Measurements from ENCODE around the gene BEND5.

BEND5 gene

GRCh38 chr1:48726557-48727215 is 50.0 kb downstream of the BEND5 start:
- no peak for ATAC-seq (ENCODE audit: low read depth)
- peaks cover 2% of the 10 kb centered on the region for H3K4me1 Mint-ChIP-seq
- no peaks in the 10 kb centered on the region for H3K9me3 Mint-ChIP-seq
- no peak overlapping the region for H3K4me3 Mint-ChIP-seq
- no peak overlapping the region for H3K27ac Mint-ChIP-seq
- H3K36me3 Mint-ChIP-seq, result peaks cover 10% of the 10 kb centered on the region
- no peak for DNase-seq (ENCODE audit: low spot score in 2 of 2)
- H3K27me3 Mint-ChIP-seq, result no peaks in the 10 kb centered on the region

- ATAC-seq (ENCODE audit: low read depth) (no peak), DNase-seq (ENCODE audit: low spot score in 2 of 2) (no peak)
- Mint-ChIP-seq H3K4me1 (peaks cover 2% of the 10 kb centered on the region), H3K27me3 (no peaks in the 10 kb centered on the region), H3K9me3 (no peaks in the 10 kb centered on the region), H3K27ac (peak overlapping the region; percentile 24), H3K4me3 (no peak overlapping the region), H3K36me3 (peaks cover 10% of the 10 kb centered on the region)
These were observed 50.6 kb downstream of the BEND5 start for GRCh38 chr1:48726139-48726538.

GRCh38 chr1:48725341-48726046 is 51.2 kb downstream of the BEND5 start:
- H3K27ac Mint-ChIP-seq, result peak overlapping the region; percentile 24
- H3K4me3 Mint-ChIP-seq, result no peak overlapping the region
- ATAC-seq (ENCODE audit: low read depth), result no peak
- H3K4me1 Mint-ChIP-seq, result peaks cover 2% of the 10 kb centered on the region
- no peaks in the 10 kb centered on the region for H3K9me3 Mint-ChIP-seq
- H3K27me3 Mint-ChIP-seq, result no peaks in the 10 kb centered on the region
- DNase-seq (ENCODE audit: low spot score in 2 of 2), result no peak
- H3K36me3 Mint-ChIP-seq, result peaks cover 10% of the 10 kb centered on the region

GRCh38 chr1:48720929-48721328 is 55.8 kb downstream of the BEND5 start:
- H3K9me3 Mint-ChIP-seq, result no peaks in the 10 kb centered on the region

GRCh38 chr1:48718705-48719104 is 58.0 kb downstream of the BEND5 start:
- ATAC-seq (ENCODE audit: low read depth) (no peak), DNase-seq (ENCODE audit: low spot score in 2 of 2) (no peak)
- Mint-ChIP-seq H3K27ac (no peak overlapping the region), H3K27me3 (no peaks in the 10 kb centered on the region), H3K36me3 (no peaks in the 10 kb centered on the region), H3K4me1 (no peaks in the 10 kb centered on the region), H3K4me3 (no peak overlapping the region), H3K9me3 (no peaks in the 10 kb centered on the region)

More at GRCh38 chr1:48720929-48721328, 55.8 kb downstream of the BEND5 start:
- Mint-ChIP-seq H3K27ac (no peak overlapping the region), H3K4me1 (no peaks in the 10 kb centered on the region), H3K27me3 (no peaks in the 10 kb centered on the region), H3K36me3 (no peaks in the 10 kb centered on the region), H3K4me3 (no peak overlapping the region)
- ATAC-seq (ENCODE audit: low read depth) (no peak), DNase-seq (ENCODE audit: low spot score in 2 of 2) (no peak)

GRCh38 chr1:48718116-48718630 is 58.5 kb downstream of the BEND5 start:
- DNase-seq (ENCODE audit: low spot score in 2 of 2) (no peak), ATAC-seq (ENCODE audit: low read depth) (no peak)
- Mint-ChIP-seq H3K36me3 (no peaks in the 10 kb centered on the region), H3K27me3 (no peaks in the 10 kb centered on the region), H3K9me3 (no peaks in the 10 kb centered on the region), H3K4me3 (no peak overlapping the region), H3K27ac (no peak overlapping the region), H3K4me1 (no peaks in the 10 kb centered on the region)

- H3K27ac Mint-ChIP-seq, result no peak overlapping the region
- H3K4me3 Mint-ChIP-seq, result no peak overlapping the region
- ATAC-seq (ENCODE audit: low read depth) (no peak), DNase-seq (ENCODE audit: low spot score in 2 of 2) (no peak)
- no peaks in the 10 kb centered on the region for H3K36me3 Mint-ChIP-seq
- no peaks in the 10 kb centered on the region for H3K4me1 Mint-ChIP-seq
- no peaks in the 10 kb centered on the region for H3K27me3 Mint-ChIP-seq
- no peaks in the 10 kb centered on the region for H3K9me3 Mint-ChIP-seq
These were observed 59.6 kb downstream of the BEND5 start for GRCh38 chr1:48717082-48717481.

GRCh38 chr1:48715921-48716320 is 60.8 kb downstream of the BEND5 start:
- ATAC-seq (ENCODE audit: low read depth), result no peak
- Mint-ChIP-seq H3K4me3 (no peak overlapping the region), H3K27me3 (no peaks in the 10 kb centered on the region), H3K4me1 (no peaks in the 10 kb centered on the region), H3K9me3 (no peaks in the 10 kb centered on the region), H3K36me3 (no peaks in the 10 kb centered on the region), H3K27ac (no peak overlapping the region)
- DNase-seq (ENCODE audit: low spot score in 2 of 2), result no peak

GRCh38 chr1:48710915-48711314 is 65.8 kb downstream of the BEND5 start:
- ATAC-seq (ENCODE audit: low read depth), result no peak
- Mint-ChIP-seq H3K27ac (no peak overlapping the region), H3K27me3 (no peaks in the 10 kb centered on the region), H3K4me3 (no peak overlapping the region), H3K4me1 (no peaks in the 10 kb centered on the region), H3K36me3 (no peaks in the 10 kb centered on the region), H3K9me3 (no peaks in the 10 kb centered on the region)
- no peak for DNase-seq (ENCODE audit: low spot score in 2 of 2)

- Mint-ChIP-seq H3K4me3 (no peak overlapping the region), H3K27me3 (no peaks in the 10 kb centered on the region), H3K9me3 (no peaks in the 10 kb centered on the region), H3K27ac (no peak overlapping the region), H3K4me1 (no peaks in the 10 kb centered on the region), H3K36me3 (no peaks in the 10 kb centered on the region)
- no peak for DNase-seq (ENCODE audit: low spot score in 2 of 2)
- no peak for ATAC-seq (ENCODE audit: low read depth)
These were observed 66.4 kb downstream of the BEND5 start for GRCh38 chr1:48710318-48710717.

GRCh38 chr1:48704736-48705135 is 72.0 kb downstream of the BEND5 start:
- no peak for ATAC-seq (ENCODE audit: low read depth)
- no peak for DNase-seq (ENCODE audit: low spot score in 2 of 2)
- H3K4me1 Mint-ChIP-seq, result peaks cover 2% of the 10 kb centered on the region
- no peak overlapping the region for H3K27ac Mint-ChIP-seq
- H3K4me3 Mint-ChIP-seq, result no peak overlapping the region
- H3K36me3 Mint-ChIP-seq, result no peaks in the 10 kb centered on the region
- no peaks in the 10 kb centered on the region for H3K9me3 Mint-ChIP-seq
- H3K27me3 Mint-ChIP-seq, result peaks cover 6% of the 10 kb centered on the region

GRCh38 chr1:48701445-48701844 is 75.2 kb downstream of the BEND5 start:
- no peaks in the 10 kb centered on the region for H3K9me3 Mint-ChIP-seq
- DNase-seq (ENCODE audit: low spot score in 2 of 2) (no peak), ATAC-seq (ENCODE audit: low read depth) (no peak)
- no peak overlapping the region for H3K4me3 Mint-ChIP-seq
- H3K27me3 Mint-ChIP-seq, result peaks cover 8% of the 10 kb centered on the region
- H3K4me1 Mint-ChIP-seq, result peaks cover 2% of the 10 kb centered on the region
- no peaks in the 10 kb centered on the region for H3K36me3 Mint-ChIP-seq
- H3K27ac Mint-ChIP-seq, result no peak overlapping the region

- Mint-ChIP-seq H3K4me3 (no peak overlapping the region), H3K27ac (no peak overlapping the region), H3K4me1 (peaks cover 2% of the 10 kb centered on the region), H3K27me3 (peaks cover 11% of the 10 kb centered on the region), H3K9me3 (no peaks in the 10 kb centered on the region), H3K36me3 (no peaks in the 10 kb centered on the region)
- ATAC-seq (ENCODE audit: low read depth) (peak; percentile 27), DNase-seq (ENCODE audit: low spot score in 2 of 2) (peak; percentile 42 to 70)
These were observed 79.5 kb downstream of the BEND5 start for GRCh38 chr1:48697066-48697707.

GRCh38 chr1:48695161-48695560 is 81.5 kb downstream of the BEND5 start:
- ATAC-seq (ENCODE audit: low read depth) (no peak), DNase-seq (ENCODE audit: low spot score in 2 of 2) (no peak)
- Mint-ChIP-seq H3K4me1 (no peaks in the 10 kb centered on the region), H3K36me3 (no peaks in the 10 kb centered on the region), H3K9me3 (no peaks in the 10 kb centered on the region), H3K27me3 (peaks cover 6% of the 10 kb centered on the region), H3K4me3 (no peak overlapping the region), H3K27ac (no peak overlapping the region)
